H9 (cell line): Measurements from ENCODE around the gene MAP3K5. TPM values are rescaled to one million over a fixed set of nuclear protein-coding genes. Genes with fewer than 3 reads are reported as not detected.

ENCODE experiments used
- DNase-seq: peaks from one replicate; pipeline ENCODE4 v3.0.0-alpha.2; 2017
- H2AFZ ChIP-seq: one replicate; pipeline ENCODE4 v1.6.1; 2013; ENCODE audit warnings: mild to moderate bottlenecking, low read length, control low read depth, moderate library complexity
- H2AK5ac ChIP-seq: 2 replicates; pipeline ENCODE4 v1.6.1; 2013; ENCODE audit warnings: low read length, control low read depth, mixed read lengths; ENCODE audit not compliant: insufficient read length
- H2BK120ac ChIP-seq: one replicate; pipeline ENCODE4 v1.6.1; 2013; ENCODE audit warnings: low read depth, mild to moderate bottlenecking, low read length, control low read depth, inconsistent platforms; ENCODE audit not compliant: poor library complexity, severe bottlenecking
- H2BK12ac ChIP-seq: 2 replicates; pipeline ENCODE4 v1.6.1; 2013; ENCODE audit warnings: low read length, control low read depth, mixed read lengths, low read depth; ENCODE audit not compliant: insufficient read length
- H2BK15ac ChIP-seq: 2 replicates; pipeline ENCODE4 v1.6.1; 2013; ENCODE audit warnings: low read depth, low read length, control low read depth
- H2BK20ac ChIP-seq: one replicate; pipeline ENCODE4 v1.6.1; 2013; ENCODE audit warnings: low read depth, mild to moderate bottlenecking, low read length, control low read depth, inconsistent platforms; ENCODE audit not compliant: poor library complexity, severe bottlenecking
- H2BK5ac ChIP-seq: 2 replicates; pipeline ENCODE4 v1.6.1; 2013; ENCODE audit warnings: low read length, control low read depth, mixed read lengths; ENCODE audit not compliant: insufficient read length
- H3K14ac ChIP-seq: 2 replicates; pipeline ENCODE4 v1.6.1; 2013; ENCODE audit warnings: low read length, control low read depth; ENCODE audit not compliant: insufficient read depth
- H3K18ac ChIP-seq: 2 replicates; pipeline ENCODE4 v1.6.1; 2013; ENCODE audit warnings: low read depth, mild to moderate bottlenecking, mixed read lengths, low read length, control low read depth; ENCODE audit not compliant: insufficient read length
- H3K23ac ChIP-seq: 2 replicates; pipeline ENCODE4 v1.6.1; 2013; ENCODE audit warnings: low read length, control low read depth, mixed read lengths, low read depth; ENCODE audit not compliant: insufficient read length
- H3K23me2 ChIP-seq: 2 replicates; pipeline ENCODE4 v1.6.1; 2013; ENCODE audit warnings: low read depth, mild to moderate bottlenecking, mixed read lengths, low read length, control low read depth; ENCODE audit not compliant: insufficient read length, poor library complexity, severe bottlenecking
- H3K27ac ChIP-seq: 2 replicates; pipeline ENCODE4 v1.5.1; 2013; ENCODE audit warnings: low read length, control low read depth, mixed read lengths, low read depth; ENCODE audit not compliant: insufficient read length
- H3K27me3 ChIP-seq: 2 replicates; pipeline ENCODE4 v1.6.1; 2013; ENCODE audit warnings: low read length, control low read depth, inconsistent platforms; ENCODE audit not compliant: insufficient read depth
- H3K4ac ChIP-seq: 2 replicates; pipeline ENCODE4 v1.6.1; 2013; ENCODE audit warnings: low read depth, mild to moderate bottlenecking, control low read depth, inconsistent platforms, low read length, moderate library complexity
- H3K4me1 ChIP-seq: 2 replicates; pipeline ENCODE4 v1.6.1; 2013; ENCODE audit warnings: low read length, control low read depth, inconsistent platforms; ENCODE audit not compliant: insufficient read depth
- H3K4me2 ChIP-seq: 2 replicates; pipeline ENCODE4 v1.6.1; 2013; ENCODE audit warnings: low read length, control low read depth, mixed read lengths; ENCODE audit not compliant: insufficient read length, insufficient read depth
- H3K56ac ChIP-seq: 2 replicates; pipeline ENCODE4 v1.6.1; 2013; ENCODE audit warnings: low read depth, mild to moderate bottlenecking, mixed read lengths, low read length, control low read depth; ENCODE audit not compliant: insufficient read length
- H3K79me1 ChIP-seq: 2 replicates; pipeline ENCODE4 v1.6.1; 2013; ENCODE audit warnings: low read depth, mild to moderate bottlenecking, moderate library complexity, low read length, control low read depth, inconsistent platforms; ENCODE audit not compliant: insufficient read depth, poor library complexity, severe bottlenecking
- H3K79me2 ChIP-seq: 2 replicates; pipeline ENCODE4 v1.6.1; 2013; ENCODE audit warnings: low read length, control low read depth, inconsistent platforms; ENCODE audit not compliant: insufficient read depth
- H3K9ac ChIP-seq: 2 replicates; pipeline ENCODE4 v1.6.1; 2013; ENCODE audit warnings: low read length, control low read depth, mixed read lengths; ENCODE audit not compliant: insufficient read length; ENCODE audit errors: extremely low read depth
- H3K9me3 ChIP-seq: one replicate; pipeline ENCODE4 v1.6.1; 2013; ENCODE audit warnings: low read depth, low read length, inconsistent platforms; ENCODE audit not compliant: control insufficient read depth
- H3T11ph ChIP-seq: one replicate; pipeline ENCODE4 v1.6.1; 2013; ENCODE audit warnings: mild to moderate bottlenecking, low read length, control low read depth, inconsistent platforms
- H4K20me1 ChIP-seq: one replicate; pipeline ENCODE4 v1.6.1; 2013; ENCODE audit not compliant: control insufficient read depth, insufficient read length, insufficient read depth
- H4K5ac ChIP-seq: 2 replicates; pipeline ENCODE4 v1.6.1; 2013; ENCODE audit warnings: low read depth, mild to moderate bottlenecking, mixed read lengths, low read length, control low read depth; ENCODE audit not compliant: insufficient read length
- H4K8ac ChIP-seq: replicated peaks from 2 replicates; pipeline ENCODE4 v1.6.1; 2013; ENCODE audit warnings: low read length, control low read depth, mixed read lengths, low read depth; ENCODE audit not compliant: insufficient read length
- H4K91ac ChIP-seq: 2 replicates; pipeline ENCODE4 v1.6.1; 2013; ENCODE audit warnings: low read depth, mild to moderate bottlenecking, moderate library complexity, mixed read lengths, low read length, control low read depth; ENCODE audit not compliant: insufficient read length
- H3K27ac Mint-ChIP-seq, 3 experiments: 2 replicates in 2 of 3; 3 replicates in 1 of 3; pipeline ENCODE4 v1.8.0; 2020 to 2021; ENCODE audit warnings: mixed read lengths in 3 of 3, mild to moderate bottlenecking in 1 of 3, moderate library complexity in 1 of 3
- H3K27me3 Mint-ChIP-seq: 2 replicates; pipeline ENCODE4 v1.8.0; 2021; ENCODE audit warnings: low read depth, mild to moderate bottlenecking, moderate library complexity, mixed read lengths
- H3K36me3 Mint-ChIP-seq, 3 experiments: 2 replicates in 2 of 3; 3 replicates in 1 of 3; pipeline ENCODE4 v1.8.0; 2020 to 2021; ENCODE audit warnings: low read depth in 3 of 3, mixed read lengths in 3 of 3; ENCODE audit not compliant: insufficient read depth in 1 of 3
- H3K4me1 Mint-ChIP-seq, 2 experiments: 2 replicates each; pipeline ENCODE4 v1.8.0; 2020; ENCODE audit warnings: mixed read lengths in 2 of 2
- H3K4me3 Mint-ChIP-seq, 2 experiments: 2 replicates in 1 of 2; 3 replicates in 1 of 2; pipeline ENCODE4 v1.8.0; 2020 to 2021; ENCODE audit warnings: mild to moderate bottlenecking in 2 of 2, mixed read lengths in 2 of 2, moderate library complexity in 1 of 2
- H3K9me3 Mint-ChIP-seq, 2 experiments: 2 replicates in 1 of 2; 3 replicates in 1 of 2; pipeline ENCODE4 v1.8.0; 2020; ENCODE audit warnings: mild to moderate bottlenecking in 2 of 2, mixed read lengths in 2 of 2, moderate library complexity in 1 of 2
- CTCF ChIP-seq: fragments of 200-600 bp; sonication (generic); conservative IDR thresholded peaks from 3 replicates; pipeline ENCODE4 v1.8.0; 2021; ENCODE audit warnings: antibody characterized with exemption, mild to moderate bottlenecking
- WGBS: extraction: QIAGEN DNeasy Blood & Tissue Kit; methylation state at CpG from one replicate; pipeline ENCODE4 v1.1.7; 2013; ENCODE audit warnings: missing lambda C conversion rate, low lambda C conversion rate, mixed read lengths; ENCODE audit not compliant: insufficient read length; ENCODE audit errors: extremely low coverage; 5-methylcytosine and 5-hydroxymethylcytosine counted together
- total RNA-seq: library from RNA; stranded (reverse); gene quantifications from 2 replicates; pipeline ENCODE4 v1.2.1, GENCODE V29; 2021

Gene MAP3K5
- total RNA-seq, 1 experiment from 2014 or later = 1.6 TPM

GRCh38 chr6:136566851-136567250 lies 225.4 kb downstream of the MAP3K5 start:
- no peak overlapping the region for H3K9ac ChIP-seq
- H3K27me3 Mint-ChIP-seq = no peaks in the 10 kb centered on the region
- H3K14ac ChIP-seq = no peak overlapping the region
- H2BK20ac ChIP-seq = no peak overlapping the region
- peaks cover 7 to 8% of the 10 kb centered on the region in 2 experiments for H3K4me1 Mint-ChIP-seq
- no peak for TF ChIP-seq CTCF
- H3K23ac ChIP-seq = no peak overlapping the region
- H3K27me3 ChIP-seq = no peaks in the 10 kb centered on the region
- H4K8ac ChIP-seq = no peak overlapping the region
- no peak overlapping the region for H2BK15ac ChIP-seq
- no peaks in the 10 kb centered on the region for H3K4me1 ChIP-seq
- no peak overlapping the region for H3K4ac ChIP-seq
- H2BK12ac ChIP-seq = no peak overlapping the region
- H3K27ac ChIP-seq = no peak overlapping the region
- no peak overlapping the region for H3K27ac Mint-ChIP-seq
- no peaks in the 10 kb centered on the region for H3K23me2 ChIP-seq
- no peaks in the 10 kb centered on the region for H4K20me1 ChIP-seq
- H3K56ac ChIP-seq = no peak overlapping the region
- no peak for DNase-seq
- H2BK120ac ChIP-seq = no peak overlapping the region
- H3K79me2 ChIP-seq = no peaks in the 10 kb centered on the region
- H4K91ac ChIP-seq = no peak overlapping the region
- no CpG with 5 or more reads among the region's 2 CpGs for WGBS
- H3K18ac ChIP-seq = no peak overlapping the region
- H3K4me3 Mint-ChIP-seq = no peak overlapping the region
- peaks cover 20 to 22% of the 10 kb centered on the region in 2 experiments for H3K9me3 Mint-ChIP-seq
- H4K5ac ChIP-seq = no peak overlapping the region
- H3K4me2 ChIP-seq = no peak overlapping the region
- peaks cover 10 to 26% (median 25%) of the 10 kb centered on the region in 3 experiments for H3K36me3 Mint-ChIP-seq
- no peak overlapping the region for H2BK5ac ChIP-seq
- no peak overlapping the region for H2AFZ ChIP-seq
- no peak overlapping the region for H2AK5ac ChIP-seq
- no peak overlapping the region for H3T11ph ChIP-seq
- no peaks in the 10 kb centered on the region for H3K79me1 ChIP-seq
- peaks cover 11% of the 10 kb centered on the region for H3K9me3 ChIP-seq
